ENCODE results near the gene KIAA1755. TPM values are rescaled to one million over a fixed set of nuclear protein-coding genes. Genes with fewer than 3 reads are reported as not detected.

The KIAA1755 gene
- total RNA-seq, 2 donors from 2014 or later, result 3.1 to 4.2 TPM

DNA sequence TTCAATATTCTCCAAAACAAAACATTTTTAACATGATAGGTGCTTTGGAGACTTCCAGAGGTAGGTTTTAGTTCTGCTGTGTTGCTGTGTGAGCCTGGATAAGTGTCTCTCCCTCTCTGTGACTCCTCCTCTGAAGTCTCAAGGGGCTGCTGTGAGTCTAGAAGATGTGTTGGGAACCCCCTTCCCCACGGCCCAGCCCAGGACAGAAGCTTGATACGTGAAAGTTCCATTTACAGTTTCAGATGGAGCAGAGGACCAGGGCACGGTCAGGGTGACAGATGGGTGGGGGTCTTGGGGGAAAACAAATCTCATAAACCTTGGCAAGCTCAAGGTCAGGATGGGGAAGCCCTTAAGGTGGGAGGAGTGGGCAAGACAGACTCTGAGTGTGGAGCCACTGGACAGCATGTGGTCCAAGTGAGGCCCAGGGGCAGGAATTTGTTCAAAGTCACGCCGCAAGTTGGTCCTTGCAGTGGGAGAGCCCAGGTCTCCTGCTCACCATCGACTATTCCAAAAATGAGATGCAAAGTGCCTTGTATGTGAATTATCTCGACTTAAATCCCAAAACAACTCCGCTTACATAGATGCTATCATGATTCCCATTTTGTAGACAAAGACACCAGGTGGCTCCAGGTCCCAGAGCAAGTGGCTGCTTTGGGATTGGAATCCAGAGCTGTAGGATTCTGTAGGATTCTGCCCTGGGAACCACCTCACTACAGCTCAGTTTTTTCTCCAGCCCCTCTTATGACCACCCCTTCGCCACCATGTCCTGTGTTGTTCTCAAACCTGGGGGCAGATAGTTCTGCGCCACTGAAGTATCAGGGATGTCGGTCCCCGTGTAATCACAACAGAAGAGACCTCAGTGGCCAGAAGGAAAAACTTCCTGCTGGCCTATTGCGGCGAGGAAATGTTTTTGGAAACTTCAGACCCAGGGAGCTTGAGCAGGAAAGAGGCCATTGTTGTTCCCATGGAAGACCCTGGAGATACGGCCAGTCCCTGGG is 97.4 kb downstream of the KIAA1755 start:
- Histone ChIP-seq H3K36me3 (peaks cover 37% of the 10 kb centered on the region), H3K27ac (peak overlapping the region; percentile 90 to 96), H3K27me3 (no peaks in the 10 kb centered on the region), H3K9me3 (no peaks in the 10 kb centered on the region), H3K4me1 (peaks cover 0 to 76% of the 10 kb centered on the region in 2 donors), H3K4me3 (peak overlapping the region; percentile 59 to 66)
- no peak for DNase-seq (ENCODE audit: low spot score)
- TF ChIP-seq, protein P1, sequence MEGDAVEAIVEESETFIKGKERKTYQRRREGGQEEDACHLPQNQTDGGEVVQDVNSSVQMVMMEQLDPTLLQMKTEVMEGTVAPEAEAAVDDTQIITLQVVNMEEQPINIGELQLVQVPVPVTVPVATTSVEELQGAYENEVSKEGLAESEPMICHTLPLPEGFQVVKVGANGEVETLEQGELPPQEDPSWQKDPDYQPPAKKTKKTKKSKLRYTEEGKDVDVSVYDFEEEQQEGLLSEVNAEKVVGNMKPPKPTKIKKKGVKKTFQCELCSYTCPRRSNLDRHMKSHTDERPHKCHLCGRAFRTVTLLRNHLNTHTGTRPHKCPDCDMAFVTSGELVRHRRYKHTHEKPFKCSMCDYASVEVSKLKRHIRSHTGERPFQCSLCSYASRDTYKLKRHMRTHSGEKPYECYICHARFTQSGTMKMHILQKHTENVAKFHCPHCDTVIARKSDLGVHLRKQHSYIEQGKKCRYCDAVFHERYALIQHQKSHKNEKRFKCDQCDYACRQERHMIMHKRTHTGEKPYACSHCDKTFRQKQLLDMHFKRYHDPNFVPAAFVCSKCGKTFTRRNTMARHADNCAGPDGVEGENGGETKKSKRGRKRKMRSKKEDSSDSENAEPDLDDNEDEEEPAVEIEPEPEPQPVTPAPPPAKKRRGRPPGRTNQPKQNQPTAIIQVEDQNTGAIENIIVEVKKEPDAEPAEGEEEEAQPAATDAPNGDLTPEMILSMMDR (IDR thresholded peaks at IDR 0.05), result no peak

DNA sequence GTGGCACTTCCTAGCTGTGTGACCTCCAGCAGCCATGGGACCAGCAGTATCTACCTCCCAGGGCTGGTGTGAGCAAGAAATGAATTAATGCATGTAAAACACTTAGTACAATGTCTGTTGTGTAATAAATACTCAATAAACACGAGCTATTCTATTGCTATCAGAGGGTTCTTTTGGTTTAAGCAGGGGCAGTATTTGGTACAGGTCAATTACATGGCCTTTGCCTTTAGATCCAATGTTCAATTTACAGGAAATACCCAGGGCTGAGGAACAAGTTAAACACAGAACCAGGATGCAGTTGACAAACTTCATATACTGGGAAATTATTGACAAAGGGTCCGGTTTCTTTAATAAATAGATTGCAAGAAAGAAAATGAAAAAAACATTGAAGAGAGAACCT is 98.4 kb downstream of the KIAA1755 start:
- no peak for DNase-seq (ENCODE audit: low spot score)
- no peaks in the 10 kb centered on the region for H3K9me3 ChIP-seq
- peaks cover 0 to 78% of the 10 kb centered on the region in 2 donors for H3K4me1 ChIP-seq
- H3K27me3 ChIP-seq, result no peaks in the 10 kb centered on the region
- TF ChIP-seq, protein P1 (IDR thresholded peaks at IDR 0.05), result no peak
- H3K27ac ChIP-seq, result peak overlapping the region; percentile 90 to 96
- H3K4me3 ChIP-seq, result peak overlapping the region in 1 of 2 donors; percentile 66
- H3K36me3 ChIP-seq, result peaks cover 44% of the 10 kb centered on the region

DNA sequence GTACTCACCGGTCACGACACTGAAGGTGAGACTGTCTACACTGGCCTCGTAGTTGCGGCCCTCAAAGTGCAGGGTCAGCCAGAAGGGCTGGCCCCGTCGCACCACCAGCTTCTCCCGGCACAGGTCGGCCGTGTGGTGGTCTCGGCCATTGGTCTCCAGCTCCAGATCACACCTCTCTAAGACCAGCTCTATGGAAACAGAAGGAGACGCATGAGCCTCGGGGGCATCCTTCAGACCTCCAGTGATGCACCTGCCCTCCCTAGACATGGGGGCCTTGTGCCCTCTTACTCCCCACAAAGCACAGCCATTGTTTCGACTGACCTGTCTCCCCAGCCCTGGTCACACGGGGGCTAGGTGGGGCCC is 99.1 kb downstream of the KIAA1755 start:
- Histone ChIP-seq H3K4me1 (peaks cover 0 to 78% of the 10 kb centered on the region in 2 donors), H3K27ac (peak overlapping the region; percentile 90 to 96), H3K36me3 (peaks cover 48% of the 10 kb centered on the region), H3K4me3 (no peak overlapping the region), H3K9me3 (no peaks in the 10 kb centered on the region), H3K27me3 (no peaks in the 10 kb centered on the region)
- TF ChIP-seq, protein P1 (IDR thresholded peaks at IDR 0.05), result no peak
- no peak for DNase-seq (ENCODE audit: low spot score)

Other genes with a start within 250 kb of the KIAA1755 start
- gene TTI1, start 227.3 kb downstream of the KIAA1755 start, total RNA-seq, result 10 to 100 TPM; 10.8 to 11.5 TPM
- gene RPRD1B, start 227.0 kb downstream of the KIAA1755 start, total RNA-seq, result 10 to 100 TPM; 60.1 to 75.8 TPM
- 1,000 to 10,000 TPM in 1 of 2 donors, 100 to 1,000 TPM in 1; 680 to 1,303 TPM for gene TGM2, start 95.5 kb downstream of the KIAA1755 start, total RNA-seq
- not detected for gene BPI, start 43.4 kb upstream of the KIAA1755 start, total RNA-seq
- 1 to 10 TPM in 1 of 2 donors, not detected in 1; 2.3 TPM for gene LBP, start 85.7 kb upstream of the KIAA1755 start, total RNA-seq
- 10 to 100 TPM in 1 of 2 donors, 1 to 10 TPM in 1; 5.3 to 10.6 TPM for gene SNHG17, start 174.6 kb upstream of the KIAA1755 start, total RNA-seq
- gene RALGAPB, start 212.1 kb upstream of the KIAA1755 start, total RNA-seq, result 10 to 100 TPM; 24.6 to 24.8 TPM

All from right atrium auricular region (tissue), 2 donors.